Smooth muscle cell (in vitro differentiated cells): Measurements from ENCODE around the gene KLC1. TPM values are rescaled to one million over a fixed set of nuclear protein-coding genes. Genes with fewer than 3 reads are reported as not detected.

Experiments used
- DNase-seq: peaks from one replicate; lab custom pipeline; 2025; ENCODE audit not compliant: unreplicated experiment; lab: John Stamatoyannopoulos, UW
- H2AFZ ChIP-seq: fragments of 200-600 bp; sonication (generic); 2 replicates; pipeline ENCODE4 v1.6.0; 2016; ENCODE audit warnings: antibody characterized with exemption, low read depth, mild to moderate bottlenecking
- H3F3A ChIP-seq: fragments of 200-600 bp; sonication (generic); 2 replicates; pipeline ENCODE4 v1.6.0; 2017; ENCODE audit warnings: antibody characterized with exemption, low read depth
- H3K27ac ChIP-seq: fragments of 200-600 bp; sonication (generic); 2 replicates; pipeline ENCODE4 v1.5.1; 2016; ENCODE audit warnings: low read depth, mild to moderate bottlenecking
- H3K27me3 ChIP-seq: fragments of 200-600 bp; sonication (generic); 2 replicates; pipeline ENCODE4 v1.6.1; 2016; ENCODE audit warnings: low read depth, mild to moderate bottlenecking
- H3K36me3 ChIP-seq: fragments of 200-600 bp; sonication (generic); 2 replicates; pipeline ENCODE4 v1.5.1; 2016; ENCODE audit warnings: low read depth
- H3K4me1 ChIP-seq: fragments of 200-600 bp; sonication (generic); 2 replicates; pipeline ENCODE4 v1.5.1; 2016; ENCODE audit warnings: low read depth
- H3K4me2 ChIP-seq: fragments of 200-600 bp; sonication (generic); 2 replicates; pipeline ENCODE4 v1.6.0; 2016; ENCODE audit warnings: mild to moderate bottlenecking
- H3K4me3 ChIP-seq: fragments of 200-600 bp; sonication (generic); 2 replicates; pipeline ENCODE4 v1.5.1; 2016; ENCODE audit warnings: mild to moderate bottlenecking
- H3K79me2 ChIP-seq: fragments of 200-600 bp; sonication (generic); 2 replicates; pipeline ENCODE4 v1.6.0; 2016; ENCODE audit warnings: low read depth, mild to moderate bottlenecking
- H3K9ac ChIP-seq: fragments of 200-600 bp; sonication (generic); 2 replicates; pipeline ENCODE4 v1.6.0; 2016; ENCODE audit warnings: low read depth
- H3K9me3 ChIP-seq: fragments of 200-600 bp; sonication (generic); replicated peaks from 2 replicates; pipeline ENCODE4 v1.5.1; 2016; ENCODE audit warnings: low read depth
- H4K20me1 ChIP-seq: fragments of 200-600 bp; sonication (generic); 2 replicates; pipeline ENCODE4 v1.6.0; 2016; ENCODE audit warnings: low read depth
- CTCF ChIP-seq: fragments of 200-600 bp; sonication (generic); IDR thresholded peaks from 2 replicates; pipeline ENCODE4 v1.5.1; 2017; ENCODE audit warnings: borderline replicate concordance, mild to moderate bottlenecking, antibody characterized with exemption; ENCODE audit not compliant: insufficient read depth, poor library complexity, severe bottlenecking
- WGBS: methylation state at CpG from one replicate; pipeline ENCODE4 v1.1.7; 2016; ENCODE audit warnings: low lambda C conversion rate; 5-methylcytosine and 5-hydroxymethylcytosine counted together
- polyA plus RNA-seq: library from polyadenylated mRNA; unstranded; fragments of >200 nt; fragmentation: Nextera tagmentation; extraction: Ambion mirVana; gene quantifications from 2 replicates; pipeline ENCODE4 v1.2.1, GENCODE V29; 2016
- total RNA-seq: library from RNA; depleted of rRNA; stranded (reverse); fragments of >200 nt; gene quantifications from 2 replicates; pipeline ENCODE4 v1.2.3, GENCODE V29; 2014

Gene KLC1
- total and polyA plus RNA-seq, 2 experiments from 2014 or later = 167 to 224 TPM

GRCh38 chr14:103656031-103656755, 27.2 kb downstream of the KLC1 start:
- Histone ChIP-seq H3K9me3 (no peaks in the 10 kb centered on the region), H3K9ac (no peak overlapping the region), H3K27ac (peak overlapping the region; percentile 63), H3K4me3 (no peak overlapping the region), H3K27me3 (no peaks in the 10 kb centered on the region), H3K4me2 (no peak overlapping the region), H3K79me2 (peaks cover 95% of the 10 kb centered on the region), H3K36me3 (peaks cover 6% of the 10 kb centered on the region), H3K4me1 (no peaks in the 10 kb centered on the region), H4K20me1 (peaks cover 100% of the 10 kb centered on the region), H2AFZ (no peak overlapping the region), H3F3A (peaks cover 5% of the 10 kb centered on the region)
- no peak for TF ChIP-seq CTCF
- DNase-seq = no peak
- 90% methylated on average over 4 of the region's 4 CpGs for WGBS

GRCh38 chr14:103656756-103657133, 27.7 kb downstream of the KLC1 start:
- DNase-seq = no peak
- no peak overlapping the region for H3K4me3 ChIP-seq
- H3F3A ChIP-seq = peaks cover 1% of the 10 kb centered on the region
- no peaks in the 10 kb centered on the region for H3K4me1 ChIP-seq
- H3K27me3 ChIP-seq = no peaks in the 10 kb centered on the region
- 100% methylated on average over 1 of the region's 1 CpG for WGBS
- H3K27ac ChIP-seq = peak overlapping the region; percentile 63
- no peak for TF ChIP-seq CTCF
- no peak overlapping the region for H2AFZ ChIP-seq
- no peak overlapping the region for H3K9ac ChIP-seq
- H3K36me3 ChIP-seq = peaks cover 6% of the 10 kb centered on the region
- H3K9me3 ChIP-seq = no peaks in the 10 kb centered on the region
- peaks cover 91% of the 10 kb centered on the region for H3K79me2 ChIP-seq
- no peak overlapping the region for H3K4me2 ChIP-seq
- H4K20me1 ChIP-seq = peaks cover 100% of the 10 kb centered on the region

GRCh38 chr14:103657471-103657870, 28.5 kb downstream of the KLC1 start:
- no peaks in the 10 kb centered on the region for H3K27me3 ChIP-seq
- peaks cover 6% of the 10 kb centered on the region for H3K36me3 ChIP-seq
- WGBS = 92% methylated on average over 13 of the region's 13 CpGs
- H3K27ac ChIP-seq = no peak overlapping the region
- no peaks in the 10 kb centered on the region for H3F3A ChIP-seq
- H2AFZ ChIP-seq = no peak overlapping the region
- no peak for TF ChIP-seq CTCF
- peaks cover 91% of the 10 kb centered on the region for H3K79me2 ChIP-seq
- H3K4me3 ChIP-seq = no peak overlapping the region
- peaks cover 100% of the 10 kb centered on the region for H4K20me1 ChIP-seq
- no peak overlapping the region for H3K4me2 ChIP-seq
- no peaks in the 10 kb centered on the region for H3K4me1 ChIP-seq
- H3K9ac ChIP-seq = no peak overlapping the region
- no peak for DNase-seq
- H3K9me3 ChIP-seq = no peaks in the 10 kb centered on the region

GRCh38 chr14:103659631-103660030, 30.6 kb downstream of the KLC1 start:
- no peaks in the 10 kb centered on the region for H3K4me1 ChIP-seq
- peaks cover 72% of the 10 kb centered on the region for H3K79me2 ChIP-seq
- no peak overlapping the region for H3K4me2 ChIP-seq
- peaks cover 100% of the 10 kb centered on the region for H4K20me1 ChIP-seq
- no peak overlapping the region for H3K4me3 ChIP-seq
- 82% methylated on average over 7 of the region's 7 CpGs for WGBS
- no peak overlapping the region for H3K9ac ChIP-seq
- H3K27ac ChIP-seq = no peak overlapping the region
- no peak for DNase-seq
- no peak for TF ChIP-seq CTCF
- H3K27me3 ChIP-seq = no peaks in the 10 kb centered on the region
- peaks cover 2% of the 10 kb centered on the region for H3K36me3 ChIP-seq
- no peaks in the 10 kb centered on the region for H3K9me3 ChIP-seq
- H2AFZ ChIP-seq = no peak overlapping the region
- no peaks in the 10 kb centered on the region for H3F3A ChIP-seq
